ENCODE results near the gene CNDP1. TPM values are rescaled to one million over a fixed set of nuclear protein-coding genes. Genes with fewer than 3 reads are reported as not detected.

The CNDP1 gene
- total RNA-seq, 1 donor from 2014 or later, result not detected

GRCh38 chr18:74506448-74507084 is 27.7 kb upstream of the CNDP1 start:
- H3K4me1 Mint-ChIP-seq (ENCODE audit: unreplicated experiment), result no peaks in the 10 kb centered on the region
- H3K36me3 Mint-ChIP-seq (ENCODE audit: low read depth, unreplicated experiment), result peaks cover 58% of the 10 kb centered on the region
- DNase-seq (ENCODE audit: low spot score), result no peak
- H3K27me3 Mint-ChIP-seq (ENCODE audit: unreplicated experiment), result no peaks in the 10 kb centered on the region
- H3K27ac Mint-ChIP-seq (ENCODE audit: unreplicated experiment), result no peak overlapping the region
- H3K9me3 Mint-ChIP-seq (ENCODE audit: unreplicated experiment), result no peaks in the 10 kb centered on the region
- TF ChIP-seq, protein P1, sequence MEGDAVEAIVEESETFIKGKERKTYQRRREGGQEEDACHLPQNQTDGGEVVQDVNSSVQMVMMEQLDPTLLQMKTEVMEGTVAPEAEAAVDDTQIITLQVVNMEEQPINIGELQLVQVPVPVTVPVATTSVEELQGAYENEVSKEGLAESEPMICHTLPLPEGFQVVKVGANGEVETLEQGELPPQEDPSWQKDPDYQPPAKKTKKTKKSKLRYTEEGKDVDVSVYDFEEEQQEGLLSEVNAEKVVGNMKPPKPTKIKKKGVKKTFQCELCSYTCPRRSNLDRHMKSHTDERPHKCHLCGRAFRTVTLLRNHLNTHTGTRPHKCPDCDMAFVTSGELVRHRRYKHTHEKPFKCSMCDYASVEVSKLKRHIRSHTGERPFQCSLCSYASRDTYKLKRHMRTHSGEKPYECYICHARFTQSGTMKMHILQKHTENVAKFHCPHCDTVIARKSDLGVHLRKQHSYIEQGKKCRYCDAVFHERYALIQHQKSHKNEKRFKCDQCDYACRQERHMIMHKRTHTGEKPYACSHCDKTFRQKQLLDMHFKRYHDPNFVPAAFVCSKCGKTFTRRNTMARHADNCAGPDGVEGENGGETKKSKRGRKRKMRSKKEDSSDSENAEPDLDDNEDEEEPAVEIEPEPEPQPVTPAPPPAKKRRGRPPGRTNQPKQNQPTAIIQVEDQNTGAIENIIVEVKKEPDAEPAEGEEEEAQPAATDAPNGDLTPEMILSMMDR (IDR thresholded peaks at IDR 0.05; ENCODE audit: unreplicated experiment), result no peak
- H3K4me3 Mint-ChIP-seq (ENCODE audit: unreplicated experiment), result no peak overlapping the region

- H3K4me3 Mint-ChIP-seq (ENCODE audit: unreplicated experiment), result no peak overlapping the region
- no peak overlapping the region for H3K27ac Mint-ChIP-seq (ENCODE audit: unreplicated experiment)
- no peaks in the 10 kb centered on the region for H3K27me3 Mint-ChIP-seq (ENCODE audit: unreplicated experiment)
- TF ChIP-seq, protein P1 (IDR thresholded peaks at IDR 0.05; ENCODE audit: unreplicated experiment), result no peak
- H3K9me3 Mint-ChIP-seq (ENCODE audit: unreplicated experiment), result no peaks in the 10 kb centered on the region
- no peaks in the 10 kb centered on the region for H3K4me1 Mint-ChIP-seq (ENCODE audit: unreplicated experiment)
- peaks cover 60% of the 10 kb centered on the region for H3K36me3 Mint-ChIP-seq (ENCODE audit: low read depth, unreplicated experiment)
- DNase-seq (ENCODE audit: low spot score), result no peak
Observed at GRCh38 chr18:74507097-74507881, 27.0 kb upstream of the CNDP1 start.

- Mint-ChIP-seq H3K27ac (ENCODE audit: unreplicated experiment) (no peak overlapping the region), H3K27me3 (ENCODE audit: unreplicated experiment) (peaks cover 2% of the 10 kb centered on the region), H3K36me3 (ENCODE audit: low read depth, unreplicated experiment) (peaks cover 65% of the 10 kb centered on the region), H3K9me3 (ENCODE audit: unreplicated experiment) (peaks cover 3% of the 10 kb centered on the region), H3K4me3 (ENCODE audit: unreplicated experiment) (no peak overlapping the region), H3K4me1 (ENCODE audit: unreplicated experiment) (no peaks in the 10 kb centered on the region)
- DNase-seq (ENCODE audit: low spot score), result no peak
- TF ChIP-seq, protein P1 (IDR thresholded peaks at IDR 0.05; ENCODE audit: unreplicated experiment), result no peak
Observed at GRCh38 chr18:74507927-74508326, 26.4 kb upstream of the CNDP1 start.

GRCh38 chr18:74508366-74508765 is 25.9 kb upstream of the CNDP1 start:
- DNase-seq (ENCODE audit: low spot score), result no peak
- no peaks in the 10 kb centered on the region for H3K4me1 Mint-ChIP-seq (ENCODE audit: unreplicated experiment)
- H3K4me3 Mint-ChIP-seq (ENCODE audit: unreplicated experiment), result no peak overlapping the region
- TF ChIP-seq, protein P1 (IDR thresholded peaks at IDR 0.05; ENCODE audit: unreplicated experiment), result no peak
- H3K36me3 Mint-ChIP-seq (ENCODE audit: low read depth, unreplicated experiment), result peaks cover 63% of the 10 kb centered on the region
- peaks cover 4% of the 10 kb centered on the region for H3K9me3 Mint-ChIP-seq (ENCODE audit: unreplicated experiment)
- peaks cover 3% of the 10 kb centered on the region for H3K27me3 Mint-ChIP-seq (ENCODE audit: unreplicated experiment)
- H3K27ac Mint-ChIP-seq (ENCODE audit: unreplicated experiment), result peak overlapping the region; percentile 5

GRCh38 chr18:74508821-74509225 is 25.5 kb upstream of the CNDP1 start:
- Mint-ChIP-seq H3K27me3 (ENCODE audit: unreplicated experiment) (peaks cover 3% of the 10 kb centered on the region), H3K36me3 (ENCODE audit: low read depth, unreplicated experiment) (peaks cover 59% of the 10 kb centered on the region), H3K4me3 (ENCODE audit: unreplicated experiment) (no peak overlapping the region), H3K4me1 (ENCODE audit: unreplicated experiment) (no peaks in the 10 kb centered on the region), H3K9me3 (ENCODE audit: unreplicated experiment) (peaks cover 4% of the 10 kb centered on the region), H3K27ac (ENCODE audit: unreplicated experiment) (peak overlapping the region; percentile 5)
- DNase-seq (ENCODE audit: low spot score), result no peak
- TF ChIP-seq, protein P1 (IDR thresholded peaks at IDR 0.05; ENCODE audit: unreplicated experiment), result no peak

All from endothelial cell (in vitro differentiated cells).